Skin of body (tissue), 2 donors: ENCODE data around the gene GRM4. TPM values are rescaled to one million over a fixed set of nuclear protein-coding genes. Genes with fewer than 3 reads are reported as not detected.

ENCODE experiments used
- DNase-seq: peaks from one replicate; lab custom pipeline; 2025; lab: John Stamatoyannopoulos, UW
- total RNA-seq: library from RNA; depleted of rRNA; stranded (reverse); fragments of >200 nt; gene quantifications from one replicate; pipeline ENCODE4 v1.2.3, GENCODE V29; 2014

The GRM4 gene
- total RNA-seq, 1 donor from 2014 or later: 0.69 TPM

- no peak for DNase-seq
Observed at GRCh38 chr6:34085453-34086170, 60.3 kb downstream of the GRM4 start.

- no peak for DNase-seq
Observed at GRCh38 chr6:34084591-34085290, 61.1 kb downstream of the GRM4 start.

- no peak for DNase-seq
Observed at GRCh38 chr6:34082864-34083626, 62.8 kb downstream of the GRM4 start.

DNA sequence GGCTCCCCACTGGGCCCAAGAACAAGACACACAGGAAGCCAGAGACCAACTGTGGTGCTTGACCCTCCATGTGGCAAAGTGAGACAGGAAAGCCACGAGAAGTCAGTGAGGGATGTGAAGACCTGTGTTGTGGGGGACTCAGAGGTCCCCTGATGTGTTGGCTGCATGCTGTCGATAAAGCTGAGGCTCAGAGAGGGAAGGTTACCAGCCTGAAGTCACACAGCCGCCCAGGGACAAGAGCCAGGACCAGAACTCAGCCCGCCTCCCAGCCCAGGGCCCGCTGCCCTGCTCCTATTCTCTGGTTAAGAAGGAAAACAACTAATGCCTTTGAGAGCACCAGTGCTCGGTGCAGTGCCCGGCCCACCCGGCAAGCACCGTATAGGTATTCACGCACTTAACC is 63.5 kb downstream of the GRM4 start:
- no peak for DNase-seq

- DNase-seq: no peak
Observed at GRCh38 chr6:34080357-34080756, 65.5 kb downstream of the GRM4 start.

DNA sequence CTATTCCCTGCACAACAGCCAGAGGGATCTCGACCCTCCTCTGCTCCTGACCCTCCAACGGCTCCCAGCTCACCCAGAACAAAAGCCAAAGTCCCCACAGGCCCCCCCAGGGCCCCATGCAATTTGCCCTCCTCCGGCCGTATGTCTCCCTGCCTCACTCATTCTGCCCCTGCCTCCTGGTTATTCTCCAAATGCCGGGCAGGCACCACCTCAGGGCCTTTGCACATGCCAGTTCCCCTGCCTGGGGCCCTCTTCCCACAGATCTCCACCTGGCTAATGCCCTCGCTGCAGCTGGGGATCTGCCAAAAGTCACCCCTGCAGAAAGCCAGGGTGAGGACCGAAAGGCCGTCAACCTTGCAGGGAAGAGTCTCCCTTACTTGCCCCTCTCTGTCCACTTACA is 66.0 kb downstream of the GRM4 start:
- no peak for DNase-seq

DNA sequence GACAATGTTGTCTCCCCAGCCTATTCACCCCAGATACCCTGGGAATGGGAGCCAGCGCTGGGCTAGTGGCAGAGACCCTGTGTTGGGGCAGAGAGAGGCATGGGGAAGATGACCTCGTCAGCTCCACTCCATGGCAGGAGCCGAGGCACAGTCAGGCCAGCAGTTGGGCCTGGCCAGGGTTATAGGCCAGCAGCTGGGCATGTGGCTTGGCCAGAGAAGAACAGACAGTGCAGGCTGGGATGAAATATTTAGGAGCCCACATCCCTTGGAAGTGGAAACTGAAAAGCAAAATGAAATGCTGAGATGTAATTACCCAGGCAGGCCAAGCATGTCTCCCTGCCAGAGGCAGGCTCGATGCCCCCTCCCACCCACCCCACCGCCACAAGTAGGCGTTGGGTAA is 70.0 kb downstream of the GRM4 start:
- DNase-seq: no peak

DNA sequence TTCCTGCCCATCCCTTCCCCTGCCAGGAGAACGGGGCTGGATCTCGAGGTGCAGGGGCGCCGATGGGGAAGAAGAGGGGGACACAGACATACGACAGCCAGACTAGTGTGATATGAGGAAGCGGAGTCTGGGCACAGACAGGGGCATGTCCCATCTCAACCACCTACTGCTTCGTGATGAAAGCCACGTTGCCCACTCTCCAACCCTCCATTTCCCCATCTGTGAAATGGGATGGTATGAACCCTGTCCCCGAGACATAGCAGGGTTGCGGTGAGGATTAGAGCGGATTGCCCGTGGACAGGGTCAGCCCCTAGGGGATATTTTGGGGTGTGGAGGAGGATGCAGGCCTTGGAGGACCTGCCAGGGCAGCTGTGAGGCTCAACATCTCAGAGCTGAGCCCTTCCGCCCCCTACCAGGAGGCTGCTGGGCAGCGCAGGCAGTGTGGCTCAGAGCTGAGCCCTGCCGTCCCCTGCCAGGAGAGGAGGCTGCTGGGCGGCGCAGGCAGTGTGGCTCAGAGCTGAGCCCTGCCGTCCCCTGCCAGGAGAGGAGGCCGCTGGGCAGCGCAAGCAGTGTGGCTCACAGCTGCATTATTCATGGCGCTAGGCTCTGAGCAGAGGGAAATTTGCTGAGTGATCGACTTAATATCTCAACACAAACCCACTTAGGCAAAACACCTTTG is 71.7 kb downstream of the GRM4 start:
- no peak for DNase-seq

- no peak for DNase-seq
Observed at GRCh38 chr6:34073540-34073939, 72.3 kb downstream of the GRM4 start.

- DNase-seq: no peak
Observed at GRCh38 chr6:34072727-34073126, 73.2 kb downstream of the GRM4 start.

DNA sequence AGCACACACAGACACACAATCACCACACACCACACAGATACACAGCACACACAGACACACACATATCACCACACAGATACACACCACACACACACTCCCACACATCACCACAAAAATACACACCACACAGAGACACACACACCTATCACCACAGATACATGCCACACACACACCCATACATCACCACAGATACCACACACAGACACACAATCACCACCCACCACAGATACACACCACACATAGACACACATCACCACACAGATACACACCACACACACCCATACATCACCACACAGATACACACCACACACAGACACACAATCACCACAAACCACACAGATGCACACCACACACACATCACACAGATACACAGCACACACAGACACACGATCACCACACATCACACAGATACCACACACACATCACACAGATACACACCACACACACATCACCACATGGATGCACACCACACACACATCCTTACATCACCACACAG is 74.0 kb downstream of the GRM4 start:
- DNase-seq: no peak

DNA sequence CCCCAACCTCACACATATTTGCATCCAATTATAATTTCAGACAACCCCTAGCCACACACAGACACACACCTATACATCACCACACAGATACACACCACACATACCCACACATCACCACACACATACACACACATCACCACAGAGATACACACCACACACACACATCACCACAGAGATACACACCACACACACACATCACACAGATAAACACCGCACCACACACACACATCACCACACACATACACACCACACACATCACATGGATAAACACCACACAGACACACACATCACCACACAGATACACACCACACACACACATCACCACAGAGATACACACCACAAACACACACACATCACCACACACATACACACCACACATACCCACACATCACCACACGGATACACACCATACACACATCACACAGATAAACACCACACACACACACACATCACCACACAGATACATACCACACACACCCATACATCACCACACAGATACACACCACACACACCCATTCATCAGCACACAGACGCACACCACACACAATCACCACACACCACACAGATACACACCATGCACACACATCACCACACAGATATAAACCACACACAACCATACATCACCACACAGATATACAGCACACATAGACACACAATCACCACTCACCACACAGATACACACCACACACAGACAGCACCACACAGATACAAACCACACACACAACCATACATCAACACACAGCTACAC is 74.6 kb downstream of the GRM4 start:
- no peak for DNase-seq

- no peak for DNase-seq
Observed at GRCh38 chr6:34070315-34071135, 75.4 kb downstream of the GRM4 start.

GRCh38 chr6:34068462-34069044 is 77.3 kb downstream of the GRM4 start:
- DNase-seq: no peak

- DNase-seq: no peak
Observed at GRCh38 chr6:34067814-34068213, 78.1 kb downstream of the GRM4 start.

DNA sequence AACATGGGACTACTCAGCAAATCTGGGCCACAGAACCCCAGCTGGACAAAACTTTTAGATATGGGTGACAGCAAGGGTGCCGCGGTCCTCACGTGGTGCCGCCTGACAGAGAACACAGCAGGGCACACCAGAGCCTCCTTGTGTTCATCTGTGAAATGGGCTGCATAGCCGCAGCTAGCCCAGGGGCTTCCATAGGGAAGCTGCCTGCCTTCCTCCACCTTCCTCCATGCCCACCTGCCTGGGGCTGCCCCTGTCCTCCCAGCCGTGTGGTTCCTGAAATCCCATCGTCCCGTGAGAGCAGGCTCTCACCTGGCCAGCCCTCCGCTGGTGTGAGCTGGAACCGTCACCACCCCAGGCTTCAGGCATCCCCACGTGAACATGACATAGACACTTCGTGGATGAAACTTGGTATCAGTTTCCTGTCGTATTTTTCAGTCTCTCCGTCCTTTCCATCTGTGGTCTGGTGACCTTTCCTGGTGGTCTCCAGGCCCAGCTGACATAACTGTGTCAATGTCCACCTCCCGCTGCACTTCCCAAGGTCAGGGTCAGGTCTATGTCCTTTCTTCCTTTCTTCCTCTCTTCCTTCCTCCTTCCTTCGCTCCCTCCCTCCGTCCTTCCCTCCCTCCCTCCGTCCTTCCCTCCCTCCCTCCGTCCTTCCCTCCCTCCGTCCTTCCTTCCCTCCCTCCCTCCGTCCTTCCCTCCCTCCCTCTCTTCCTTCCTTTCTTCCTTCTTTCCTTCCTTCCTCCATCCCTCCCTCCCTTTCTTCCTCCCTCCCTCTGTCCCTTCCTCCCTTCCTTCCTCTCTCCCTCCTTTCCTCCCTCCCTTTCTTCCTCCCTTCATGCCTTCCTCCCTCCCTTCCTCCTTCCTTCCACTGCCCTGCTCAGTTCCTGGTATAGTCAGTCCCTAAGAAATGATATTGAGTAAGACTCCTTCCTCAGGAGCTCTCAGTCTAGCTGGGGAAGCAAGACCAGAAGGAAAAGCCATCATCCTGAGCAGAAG is 78.8 kb downstream of the GRM4 start:
- DNase-seq: no peak

DNA sequence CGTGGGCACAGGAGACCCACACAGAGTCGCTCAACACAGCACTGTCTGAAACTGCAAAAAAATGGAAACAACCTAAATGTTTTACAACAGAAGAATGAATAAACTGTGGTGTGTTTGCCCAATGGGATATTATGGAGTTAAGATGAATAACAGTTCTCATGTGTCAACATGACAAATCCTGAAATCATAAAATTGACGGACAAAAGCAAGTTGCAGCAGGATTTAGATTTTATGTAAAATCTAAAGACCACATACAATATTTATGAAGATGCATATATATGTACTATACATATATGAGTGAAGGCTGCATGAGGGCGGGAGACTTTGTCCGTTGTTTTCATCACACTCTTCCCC is 79.7 kb downstream of the GRM4 start:
- DNase-seq: no peak

- no peak for DNase-seq
Observed at GRCh38 chr6:34065466-34066217, 80.2 kb downstream of the GRM4 start.
